ENCODE data around the gene UACA.

Gene UACA

DNA sequence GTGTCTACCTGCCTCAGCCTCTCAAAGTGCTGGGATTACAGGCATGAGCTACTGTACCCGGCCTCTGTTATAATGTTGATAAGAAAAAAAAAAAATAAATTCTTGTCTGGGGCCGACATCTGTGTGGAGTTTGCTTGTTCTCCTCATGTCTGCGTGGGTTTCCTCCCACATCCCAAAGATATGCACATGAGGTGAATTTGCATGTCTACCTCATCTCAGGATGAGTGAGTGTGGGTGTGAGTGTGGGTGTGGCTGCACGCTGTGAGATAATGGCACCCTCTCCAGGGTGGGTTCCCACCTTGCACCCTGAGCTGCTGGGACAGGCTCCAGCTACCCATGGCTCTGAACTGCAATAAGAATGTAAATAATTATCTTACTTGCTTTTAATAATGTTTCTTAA, 25.9 kb upstream of the UACA start:
- TF ChIP-seq, protein P1, sequence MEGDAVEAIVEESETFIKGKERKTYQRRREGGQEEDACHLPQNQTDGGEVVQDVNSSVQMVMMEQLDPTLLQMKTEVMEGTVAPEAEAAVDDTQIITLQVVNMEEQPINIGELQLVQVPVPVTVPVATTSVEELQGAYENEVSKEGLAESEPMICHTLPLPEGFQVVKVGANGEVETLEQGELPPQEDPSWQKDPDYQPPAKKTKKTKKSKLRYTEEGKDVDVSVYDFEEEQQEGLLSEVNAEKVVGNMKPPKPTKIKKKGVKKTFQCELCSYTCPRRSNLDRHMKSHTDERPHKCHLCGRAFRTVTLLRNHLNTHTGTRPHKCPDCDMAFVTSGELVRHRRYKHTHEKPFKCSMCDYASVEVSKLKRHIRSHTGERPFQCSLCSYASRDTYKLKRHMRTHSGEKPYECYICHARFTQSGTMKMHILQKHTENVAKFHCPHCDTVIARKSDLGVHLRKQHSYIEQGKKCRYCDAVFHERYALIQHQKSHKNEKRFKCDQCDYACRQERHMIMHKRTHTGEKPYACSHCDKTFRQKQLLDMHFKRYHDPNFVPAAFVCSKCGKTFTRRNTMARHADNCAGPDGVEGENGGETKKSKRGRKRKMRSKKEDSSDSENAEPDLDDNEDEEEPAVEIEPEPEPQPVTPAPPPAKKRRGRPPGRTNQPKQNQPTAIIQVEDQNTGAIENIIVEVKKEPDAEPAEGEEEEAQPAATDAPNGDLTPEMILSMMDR (IDR thresholded peaks at IDR 0.05): no peak

DNA sequence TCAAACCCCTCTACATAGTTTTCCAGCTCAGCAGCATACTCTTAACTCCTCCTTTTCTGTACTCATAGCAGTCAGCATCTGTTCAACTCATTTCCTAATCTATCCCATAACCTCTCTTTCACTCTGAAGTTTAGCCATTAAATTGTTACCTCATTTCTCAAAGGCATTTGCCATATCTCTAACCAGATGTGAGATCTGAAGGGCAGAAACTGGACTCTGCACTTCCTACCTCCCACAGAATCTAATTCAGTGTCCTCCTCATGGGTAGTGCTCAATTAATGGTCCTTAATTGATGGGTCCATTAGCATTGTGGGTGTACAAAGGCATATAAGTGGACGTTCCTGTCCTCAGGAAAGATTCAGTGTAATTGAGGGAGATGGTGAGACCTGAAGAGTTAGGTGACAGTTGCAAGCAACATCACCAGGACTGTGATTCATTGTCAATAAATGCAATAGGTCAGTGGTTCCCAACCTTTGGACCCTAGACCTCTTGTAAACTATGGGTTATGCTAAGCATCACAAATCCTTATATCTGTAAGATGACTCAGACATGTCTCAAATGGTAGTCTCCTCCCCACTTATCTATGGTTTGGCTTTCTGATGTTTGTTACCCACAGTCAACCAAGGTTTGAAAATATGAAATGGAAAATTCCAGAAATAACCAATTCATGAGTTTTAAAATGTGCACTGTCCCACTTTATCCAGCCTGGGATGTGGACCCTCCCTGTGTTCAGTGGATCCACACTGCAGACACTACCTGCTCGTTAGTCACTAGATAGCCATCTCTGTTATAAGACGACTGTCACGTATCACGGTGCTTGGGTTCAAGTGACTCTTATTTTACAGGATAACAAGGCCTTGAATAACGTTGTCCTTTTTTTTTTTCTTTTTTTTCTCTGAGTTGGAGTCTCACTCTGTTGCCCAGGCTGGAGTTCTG, 25.0 kb upstream of the UACA start:
- TF ChIP-seq, protein P1 (IDR thresholded peaks at IDR 0.05): no peak

DNA sequence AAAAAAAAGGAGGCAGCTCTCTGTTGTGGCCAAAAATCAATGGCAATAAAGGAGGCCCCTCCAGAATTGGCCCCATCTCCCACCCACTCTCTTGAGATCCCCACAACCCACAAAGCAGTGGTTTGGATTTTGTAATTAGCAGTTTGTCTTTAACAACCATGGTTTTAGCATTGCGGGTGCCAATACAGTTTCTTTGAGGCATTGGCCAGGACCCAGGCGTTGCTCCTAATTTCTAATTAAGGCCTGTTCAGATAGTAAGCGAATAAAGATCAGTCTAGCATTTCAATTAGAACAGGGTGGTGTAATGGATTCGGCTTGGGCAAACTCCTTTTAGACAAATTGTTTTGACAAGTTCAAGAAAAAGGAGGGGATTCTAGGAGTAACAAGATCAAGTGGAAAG, 23.6 kb upstream of the UACA start:
- TF ChIP-seq, protein P1 (IDR thresholded peaks at IDR 0.05): no peak

DNA sequence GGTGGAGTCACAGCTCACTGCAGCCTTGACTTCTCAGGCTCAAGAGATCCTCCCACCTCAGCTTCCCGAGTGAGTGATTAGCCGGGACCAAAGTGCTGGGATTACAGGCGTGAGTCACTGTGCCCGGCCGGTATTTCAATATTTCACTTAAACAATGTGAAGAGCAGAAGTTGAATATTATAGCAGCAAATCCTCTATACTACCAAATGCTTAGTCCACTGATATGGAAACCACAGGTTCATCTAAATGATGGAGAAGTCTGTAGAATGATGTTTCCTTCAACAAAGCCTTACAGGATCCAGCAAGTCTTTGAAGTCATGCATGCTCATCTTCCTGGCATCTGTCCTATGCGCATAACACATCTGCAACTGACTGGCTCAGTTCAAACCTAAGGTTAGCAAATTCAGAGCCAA, 20.3 kb upstream of the UACA start:
- TF ChIP-seq, protein P1 (IDR thresholded peaks at IDR 0.05): no peak

DNA sequence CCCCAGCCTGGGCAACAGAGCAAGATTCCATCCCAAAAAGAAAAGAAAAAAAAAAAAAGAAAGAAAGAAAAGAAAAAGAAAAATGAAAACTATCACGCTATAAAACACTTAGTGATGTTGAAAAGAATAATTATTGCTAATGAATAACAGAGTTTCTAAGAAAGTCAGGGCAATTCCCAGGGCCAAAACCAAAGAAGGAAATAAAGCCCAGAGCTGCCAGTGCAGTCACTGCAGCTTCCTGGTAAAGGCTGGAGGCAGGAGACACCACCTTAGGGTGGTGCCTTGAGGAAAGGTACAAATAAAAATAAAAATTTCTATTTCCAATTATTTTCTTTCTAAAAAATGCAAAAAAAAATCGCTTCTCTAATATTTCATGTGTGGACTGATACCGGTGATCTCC, 19.7 kb upstream of the UACA start:
- TF ChIP-seq, protein P1 (IDR thresholded peaks at IDR 0.05): no peak

DNA sequence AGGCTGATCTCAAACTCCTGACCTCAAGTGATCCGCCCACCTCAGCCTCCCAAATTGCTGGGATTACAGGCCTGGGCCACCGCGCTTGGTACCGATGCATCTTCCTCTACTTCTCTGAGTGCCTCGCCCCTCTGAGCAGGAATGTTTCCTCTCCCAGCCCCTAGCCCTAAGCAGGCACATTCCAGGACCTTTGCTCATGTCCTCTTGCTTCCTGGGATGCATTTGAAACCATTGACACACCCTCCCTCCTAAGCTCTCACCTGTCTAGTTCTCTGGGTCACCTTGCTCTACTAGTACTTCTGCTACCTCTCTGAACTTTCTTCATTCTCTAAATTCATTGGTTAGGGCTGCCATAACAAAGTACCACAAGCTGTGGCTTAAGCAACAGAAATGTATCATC, 17.9 kb upstream of the UACA start:
- TF ChIP-seq, protein P1 (IDR thresholded peaks at IDR 0.05): no peak

DNA sequence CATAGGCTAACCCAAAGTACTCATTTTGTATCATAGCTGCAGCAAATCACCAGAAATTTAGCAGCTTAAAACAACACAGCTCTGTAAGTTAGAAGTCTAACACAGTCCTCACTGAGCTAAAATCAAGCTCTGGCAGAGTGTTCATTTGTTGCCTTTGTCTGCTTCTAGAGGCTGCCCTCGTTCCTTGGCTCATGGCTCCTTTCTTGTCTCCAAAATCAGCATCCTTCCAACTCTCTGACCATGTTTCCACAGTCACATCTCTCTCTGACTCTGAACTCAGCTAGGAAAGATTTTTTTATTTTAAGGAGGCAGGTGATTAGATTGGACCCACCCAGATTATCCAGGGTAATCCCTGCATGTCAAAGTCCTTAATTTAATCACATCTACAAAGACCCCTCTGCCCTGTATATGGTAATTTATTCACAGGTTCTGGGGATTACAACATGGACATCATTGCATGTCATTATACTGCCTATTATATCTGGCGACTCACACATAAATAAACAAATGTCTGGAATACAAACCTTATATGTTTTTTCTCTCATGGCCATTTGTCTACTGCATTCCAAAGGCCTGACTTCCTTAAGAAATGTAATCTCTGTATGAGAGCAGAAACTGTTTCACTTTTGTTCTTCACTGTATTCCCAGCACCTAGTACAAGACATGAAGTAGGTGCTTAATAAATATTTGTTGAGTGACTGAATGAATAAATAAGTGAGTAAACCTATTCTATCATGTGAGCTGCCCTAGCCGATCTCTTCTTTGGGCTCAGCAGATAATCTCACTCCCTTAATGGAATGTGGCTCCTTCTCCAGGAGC, 15.1 kb upstream of the UACA start:
- TF ChIP-seq, protein P1 (IDR thresholded peaks at IDR 0.05): no peak
